GM12892 (cell line): ENCODE data around the gene SLC50A1.

Source experiments
- POLR2A ChIP-seq: IDR thresholded peaks from 2 replicates; pipeline ENCODE4 v1.6.1; 2011; ENCODE audit warnings: low read depth, low read length, control low read depth
- POLR2AphosphoS5 ChIP-seq: IDR thresholded peaks from 2 replicates; pipeline ENCODE4 v1.6.1; 2011; ENCODE audit warnings: low read depth, low read length, control low read depth
- TAF1 ChIP-seq: IDR thresholded peaks from 2 replicates; pipeline ENCODE4 v1.6.1; 2011; ENCODE audit warnings: low read depth, mild to moderate bottlenecking, control low read depth, low read length, borderline replicate concordance

DNA sequence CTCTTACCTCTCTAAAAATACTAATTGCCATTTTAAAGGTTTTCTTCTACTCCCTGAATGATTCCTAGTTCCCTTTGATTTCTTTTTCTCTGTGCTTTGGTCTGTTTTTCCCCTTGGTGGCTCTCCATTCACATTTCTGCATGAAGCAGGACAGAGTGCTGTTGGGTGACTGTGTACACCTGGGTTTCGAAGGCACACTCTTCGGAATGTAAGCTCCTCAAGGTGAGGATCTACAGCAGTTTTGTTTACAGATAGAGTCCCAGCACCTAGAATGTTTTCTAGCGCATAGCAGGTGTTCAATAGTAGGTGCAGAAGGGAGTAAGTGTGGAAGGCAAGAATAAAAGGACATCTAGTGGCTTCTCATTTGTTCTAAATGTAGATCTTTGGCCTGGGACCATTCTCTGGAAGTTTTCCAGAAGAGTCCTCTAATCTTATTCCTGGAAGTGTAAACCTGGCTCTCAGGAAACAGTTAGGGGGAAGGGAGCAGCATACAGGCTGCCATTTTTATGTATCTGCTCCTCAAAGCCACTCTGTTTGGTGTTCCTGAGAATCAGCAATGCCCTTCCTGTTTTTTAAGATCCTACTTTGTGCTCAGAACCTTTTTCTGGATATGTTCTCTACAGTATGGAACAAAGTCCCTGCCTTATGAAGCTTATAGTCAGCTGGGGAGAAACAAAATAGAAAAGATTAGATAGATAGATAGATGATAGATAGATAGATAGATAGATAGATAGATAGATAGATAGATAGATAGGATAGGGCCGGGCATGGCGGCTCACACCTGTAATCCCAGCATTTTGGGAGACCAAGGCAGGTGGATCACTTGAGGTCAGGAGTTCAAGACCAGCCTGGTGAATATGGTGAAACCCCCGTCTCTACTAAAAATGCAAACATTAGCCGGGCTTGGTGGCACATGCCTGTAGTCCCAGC is 30.8 kb upstream of the SLC50A1 start:
- TF ChIP-seq POLR2AphosphoS5 (no peak), POLR2A (no peak), TAF1 (no peak)
